D721Med (cell line): Measurements from ENCODE around the gene AP2M1.
A peak's percentile ranks its signal among the peaks of the same experiment; 100 is the strongest.

Source experiments
- DNase-seq: peaks from one replicate; pipeline ENCODE4 v3.0.0; 2011; ENCODE audit warnings: low spot score; ENCODE audit not compliant: insufficient read length
- FAIRE-seq: peaks from 2 replicates; lab custom pipeline; 2011; peaks lifted over from hg19 to GRCh38; lab: Jason Lieb, UNC
- TF ChIP-seq, protein P1 (sequence below): IDR thresholded peaks from 2 replicates; pipeline ENCODE4 v1.5.1; 2012; ENCODE audit warnings: mild to moderate bottlenecking, control low read depth; ENCODE audit not compliant: insufficient read depth; ENCODE audit errors: missing control alignments

Gene AP2M1

DNA sequence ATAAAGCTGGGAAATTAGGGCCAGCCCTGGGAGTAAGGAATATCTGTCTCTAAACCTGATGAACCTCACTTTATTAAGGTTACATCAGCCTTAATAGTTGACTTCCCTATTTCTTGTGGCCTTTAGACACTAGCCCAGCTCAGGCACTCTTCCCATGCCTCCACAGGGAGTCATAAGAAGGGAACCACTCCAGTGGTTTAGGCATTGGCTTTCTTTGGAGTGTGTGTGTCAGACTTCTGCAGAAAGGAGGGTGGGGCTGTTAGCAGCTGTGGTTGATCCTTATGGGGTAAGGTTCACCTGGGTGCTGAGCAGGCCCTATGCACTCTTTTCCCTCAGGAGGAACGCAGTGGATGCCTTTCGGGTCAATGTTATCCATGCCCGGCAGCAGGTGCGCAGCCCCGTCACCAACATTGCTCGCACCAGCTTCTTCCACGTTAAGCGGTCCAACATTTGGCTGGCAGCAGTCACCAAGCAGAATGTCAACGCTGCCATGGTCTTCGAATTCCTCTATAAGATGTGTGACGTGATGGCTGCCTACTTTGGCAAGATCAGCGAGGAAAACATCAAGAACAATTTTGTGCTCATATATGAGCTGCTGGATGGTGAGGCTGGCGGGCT is 4.0 kb downstream of the AP2M1 start:
- FAIRE-seq (no peak), DNase-seq (no peak)
- TF ChIP-seq, protein P1, sequence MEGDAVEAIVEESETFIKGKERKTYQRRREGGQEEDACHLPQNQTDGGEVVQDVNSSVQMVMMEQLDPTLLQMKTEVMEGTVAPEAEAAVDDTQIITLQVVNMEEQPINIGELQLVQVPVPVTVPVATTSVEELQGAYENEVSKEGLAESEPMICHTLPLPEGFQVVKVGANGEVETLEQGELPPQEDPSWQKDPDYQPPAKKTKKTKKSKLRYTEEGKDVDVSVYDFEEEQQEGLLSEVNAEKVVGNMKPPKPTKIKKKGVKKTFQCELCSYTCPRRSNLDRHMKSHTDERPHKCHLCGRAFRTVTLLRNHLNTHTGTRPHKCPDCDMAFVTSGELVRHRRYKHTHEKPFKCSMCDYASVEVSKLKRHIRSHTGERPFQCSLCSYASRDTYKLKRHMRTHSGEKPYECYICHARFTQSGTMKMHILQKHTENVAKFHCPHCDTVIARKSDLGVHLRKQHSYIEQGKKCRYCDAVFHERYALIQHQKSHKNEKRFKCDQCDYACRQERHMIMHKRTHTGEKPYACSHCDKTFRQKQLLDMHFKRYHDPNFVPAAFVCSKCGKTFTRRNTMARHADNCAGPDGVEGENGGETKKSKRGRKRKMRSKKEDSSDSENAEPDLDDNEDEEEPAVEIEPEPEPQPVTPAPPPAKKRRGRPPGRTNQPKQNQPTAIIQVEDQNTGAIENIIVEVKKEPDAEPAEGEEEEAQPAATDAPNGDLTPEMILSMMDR = no peak

DNA sequence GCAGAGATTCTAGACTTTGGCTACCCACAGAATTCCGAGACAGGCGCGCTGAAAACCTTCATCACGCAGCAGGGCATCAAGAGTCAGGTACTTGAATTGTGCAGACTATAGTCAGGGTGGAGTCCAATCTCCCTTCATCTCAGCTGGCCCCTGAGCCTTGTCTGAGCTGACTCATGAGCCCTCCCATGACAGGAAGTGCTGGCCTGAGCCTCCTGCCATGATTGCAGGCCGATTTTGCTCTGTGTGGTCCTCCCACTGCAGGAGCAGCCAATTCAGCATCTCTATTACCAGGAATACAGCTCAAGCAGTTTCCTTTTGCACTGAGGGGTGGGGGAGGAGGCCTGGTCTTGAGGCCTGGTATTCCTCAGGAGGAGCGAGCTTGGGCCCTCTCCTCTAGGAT is 5.5 kb downstream of the AP2M1 start:
- DNase-seq = no peak
- TF ChIP-seq, protein P1 = no peak
- no peak for FAIRE-seq

DNA sequence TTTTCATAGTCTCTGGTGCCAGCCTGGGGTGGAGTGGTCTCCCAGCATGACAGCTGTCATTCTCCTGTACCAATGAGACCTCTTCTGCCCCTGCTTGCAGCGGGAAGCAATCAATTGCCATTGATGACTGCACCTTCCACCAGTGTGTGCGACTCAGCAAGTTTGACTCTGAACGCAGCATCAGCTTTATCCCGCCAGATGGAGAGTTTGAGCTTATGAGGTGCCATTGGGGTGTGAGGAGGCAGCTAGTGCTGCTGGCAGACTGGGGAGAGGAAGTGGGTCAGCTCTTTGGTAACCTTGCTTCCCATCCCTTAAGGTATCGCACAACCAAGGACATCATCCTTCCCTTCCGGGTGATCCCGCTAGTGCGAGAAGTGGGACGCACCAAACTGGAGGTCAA is 6.9 kb downstream of the AP2M1 start:
- FAIRE-seq = no peak
- TF ChIP-seq, protein P1 = no peak

DNA sequence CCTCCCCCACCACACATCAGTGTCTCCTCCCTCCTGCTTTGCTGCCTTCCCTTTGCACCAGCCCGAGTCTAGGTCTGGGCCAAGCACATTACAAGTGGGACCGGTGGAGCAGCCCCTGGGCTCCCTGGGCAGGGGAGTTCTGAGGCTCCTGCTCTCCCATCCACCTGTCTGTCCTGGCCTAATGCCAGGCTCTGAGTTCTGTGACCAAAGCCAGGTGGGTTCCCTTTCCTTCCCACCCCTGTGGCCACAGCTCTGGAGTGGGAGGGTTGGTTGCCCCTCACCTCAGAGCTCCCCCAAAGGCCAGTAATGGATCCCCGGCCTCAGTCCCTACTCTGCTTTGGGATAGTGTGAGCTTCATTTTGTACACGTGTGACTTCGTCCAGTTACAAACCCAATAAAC is 9.0 kb downstream of the AP2M1 start:
- FAIRE-seq (no peak), DNase-seq (no peak)
- TF ChIP-seq, protein P1 = no peak

More for the DNA sequence above, 6.9 kb downstream of the AP2M1 start:
- DNase-seq = no peak

DNA sequence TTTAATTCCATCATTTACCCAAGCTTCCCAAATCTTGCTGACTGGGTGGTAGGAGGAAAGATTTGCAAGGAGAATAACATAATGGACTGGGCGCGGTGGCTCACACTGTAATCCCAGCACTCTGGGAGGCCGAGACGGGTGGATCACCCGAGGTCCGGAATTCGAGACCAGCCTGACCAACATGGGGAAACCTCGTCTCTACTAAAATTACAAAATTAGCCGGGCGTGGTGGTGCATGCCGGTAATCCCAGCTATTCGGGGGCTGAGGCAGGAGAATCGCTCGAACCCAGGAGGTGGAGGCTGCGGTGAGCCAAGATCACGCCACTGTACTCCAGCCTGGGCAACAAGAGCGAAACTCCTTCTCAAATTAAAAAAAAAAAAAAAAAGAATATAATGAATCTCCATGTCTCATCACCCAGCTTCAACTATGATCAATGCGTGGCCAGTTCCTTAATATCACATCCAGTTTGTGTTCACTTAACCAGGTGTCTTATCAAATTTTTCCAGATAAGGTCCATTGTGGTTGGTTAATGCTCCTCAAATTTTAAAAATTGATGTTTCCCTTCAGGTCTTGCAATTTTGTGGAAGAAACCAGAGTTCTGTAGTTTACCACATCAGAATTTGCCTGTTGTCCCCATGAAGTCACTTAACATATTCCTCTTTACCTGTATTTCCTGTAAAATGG is 10.0 kb downstream of the AP2M1 start:
- FAIRE-seq = no peak
- no peak for DNase-seq
- TF ChIP-seq, protein P1 = no peak

DNA sequence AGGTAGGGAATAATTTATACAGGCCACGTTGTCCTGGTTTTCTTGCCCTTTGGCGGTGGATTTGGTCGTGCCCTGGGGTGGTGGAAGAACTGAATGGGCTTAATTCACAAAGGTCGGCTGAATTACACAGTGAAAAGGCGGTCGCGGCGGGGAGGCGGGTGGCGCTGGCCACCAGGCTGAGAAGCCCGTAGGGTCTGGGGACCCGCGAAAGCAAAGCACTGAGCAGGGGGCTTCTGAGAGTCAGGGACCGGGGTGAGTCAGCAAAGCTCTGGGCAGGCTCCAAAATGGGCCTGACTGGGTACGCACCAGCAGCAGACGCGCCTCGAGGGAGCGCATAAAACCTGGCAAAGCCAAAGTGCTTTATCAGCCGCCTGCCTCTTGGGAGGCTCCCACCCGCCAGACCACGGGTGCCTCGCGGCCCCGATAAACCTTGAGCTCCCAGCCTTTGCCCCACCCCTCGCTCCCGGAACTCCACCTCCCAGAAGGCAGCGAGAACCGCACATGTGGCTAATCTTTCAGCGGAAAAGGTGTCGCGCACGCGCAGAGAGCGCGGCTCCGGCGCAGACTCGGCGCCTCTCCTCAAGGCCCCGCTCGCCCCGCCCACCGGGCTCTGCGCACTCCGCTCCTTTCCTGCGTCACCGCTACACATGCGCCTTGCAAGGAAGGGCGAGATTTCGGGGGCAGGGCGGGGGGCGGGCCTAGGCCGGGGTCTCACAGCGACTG is 11.0 kb downstream of the AP2M1 start:
- DNase-seq (peak; percentile 94), FAIRE-seq (no peak)
- TF ChIP-seq, protein P1 = no peak
